ENCODE results near the gene ARHGEF3.

The ARHGEF3 gene

GRCh38 chr3:56813653-56813960, 11.9 kb upstream of the ARHGEF3 start:
- Histone ChIP-seq H3K36me3 (ENCODE audit: control insufficient read depth in 2 of 2, insufficient read depth in 1 of 2, low read length in 2 of 2) (no peaks in the 10 kb centered on the region), H3K9me3 (ENCODE audit: control insufficient read depth, insufficient read depth, low read depth, low read length) (no peaks in the 10 kb centered on the region), H3K4me1 (ENCODE audit: control insufficient read depth, insufficient read depth, low read length) (peaks cover 30% of the 10 kb centered on the region), H3K27ac (ENCODE audit: extremely low read depth, low read depth, low read length) (no peak overlapping the region), H3K4me3 (ENCODE audit: low read depth, low read length) (no peak overlapping the region)
- POLR2A ChIA-PET = no interaction called here
- peak; percentile 7; the same call in 1 of the 2 replicates for TF ChIP-seq WT1 (tag by site-specific recombination; IDR thresholded peaks at IDR 0.05)
- no peak for TF ChIP-seq MYNN (tag by site-specific recombination; IDR thresholded peaks at IDR 0.05; ENCODE audit: borderline replicate concordance)
- no peak for TF ChIP-seq ZNF148 (tag by site-specific recombination; IDR thresholded peaks at IDR 0.05; ENCODE audit: borderline replicate concordance)
- no peak for TF ChIP-seq ZNF548 (tag by site-specific recombination; IDR thresholded peaks at IDR 0.05)
- peak; percentile 75 for TF ChIP-seq ZNF335 (tag by site-specific recombination; conservative IDR thresholded peaks at IDR 0.05)
- TF ChIP-seq, protein P1, sequence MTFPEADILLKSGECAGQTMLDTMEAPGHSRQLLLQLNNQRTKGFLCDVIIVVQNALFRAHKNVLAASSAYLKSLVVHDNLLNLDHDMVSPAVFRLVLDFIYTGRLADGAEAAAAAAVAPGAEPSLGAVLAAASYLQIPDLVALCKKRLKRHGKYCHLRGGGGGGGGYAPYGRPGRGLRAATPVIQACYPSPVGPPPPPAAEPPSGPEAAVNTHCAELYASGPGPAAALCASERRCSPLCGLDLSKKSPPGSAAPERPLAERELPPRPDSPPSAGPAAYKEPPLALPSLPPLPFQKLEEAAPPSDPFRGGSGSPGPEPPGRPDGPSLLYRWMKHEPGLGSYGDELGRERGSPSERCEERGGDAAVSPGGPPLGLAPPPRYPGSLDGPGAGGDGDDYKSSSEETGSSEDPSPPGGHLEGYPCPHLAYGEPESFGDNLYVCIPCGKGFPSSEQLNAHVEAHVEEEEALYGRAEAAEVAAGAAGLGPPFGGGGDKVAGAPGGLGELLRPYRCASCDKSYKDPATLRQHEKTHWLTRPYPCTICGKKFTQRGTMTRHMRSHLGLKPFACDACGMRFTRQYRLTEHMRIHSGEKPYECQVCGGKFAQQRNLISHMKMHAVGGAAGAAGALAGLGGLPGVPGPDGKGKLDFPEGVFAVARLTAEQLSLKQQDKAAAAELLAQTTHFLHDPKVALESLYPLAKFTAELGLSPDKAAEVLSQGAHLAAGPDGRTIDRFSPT (tag by site-specific recombination; IDR thresholded peaks at IDR 0.05) = no peak
- TF ChIP-seq EGR2 (tag by site-specific recombination; IDR thresholded peaks at IDR 0.05; ENCODE audit: low read depth) = 0 out of 2 replicates have a peak, but pooled peaks have one; percentile 11
- TF ChIP-seq ZNF24 (tag by site-specific recombination; IDR thresholded peaks at IDR 0.05) = no peak
- no peak for TF ChIP-seq ZNF610 (tag by site-specific recombination; IDR thresholded peaks at IDR 0.05; ENCODE audit: borderline replicate concordance)
- TF ChIP-seq ZNF398 (tag by site-specific recombination; IDR thresholded peaks at IDR 0.05) = no peak
- no peak for TF ChIP-seq ZNF248 (tag by site-specific recombination; IDR thresholded peaks at IDR 0.05)
- no peak for TF ChIP-seq ZFP41 (tag by site-specific recombination; IDR thresholded peaks at IDR 0.05; ENCODE audit: borderline replicate concordance)
- CTCF ChIA-PET = interaction anchor here (0.6 to 4.9 kb wide), 3 partner anchors 13 to 175 kb away, joined by 3 to 44 read pairs (median 3); partner anchors contain the start of gene ARHGEF3

GRCh38 chr3:56812754-56813652, 11.3 kb upstream of the ARHGEF3 start:
- Histone ChIP-seq H3K4me1 (ENCODE audit: control insufficient read depth, insufficient read depth, low read length) (peaks cover 30% of the 10 kb centered on the region), H3K27ac (ENCODE audit: extremely low read depth, low read depth, low read length) (no peak overlapping the region), H3K9me3 (ENCODE audit: control insufficient read depth, insufficient read depth, low read depth, low read length) (no peaks in the 10 kb centered on the region), H3K36me3 (ENCODE audit: control insufficient read depth in 2 of 2, insufficient read depth in 1 of 2, low read length in 2 of 2) (no peaks in the 10 kb centered on the region), H3K4me3 (ENCODE audit: low read depth, low read length) (no peak overlapping the region)
- ChIA-PET POLR2A (no interaction called here), CTCF (interaction anchor here (1.2 to 4.9 kb wide), 3 partner anchors 12 to 176 kb away, joined by 3 to 44 read pairs (median 5); partner anchors contain the start of gene ARHGEF3)
- TF ChIP-seq ZNF398 (tag by site-specific recombination; IDR thresholded peaks at IDR 0.05) (no peak), ZNF341 (tag by site-specific recombination; IDR thresholded peaks at IDR 0.05; ENCODE audit: low read depth) (no peak), ZNF561 (tag by site-specific recombination; IDR thresholded peaks at IDR 0.05; ENCODE audit: borderline replicate concordance) (no peak), GLIS2 (tag by site-specific recombination; IDR thresholded peaks at IDR 0.05) (no peak), ZNF391 (tag by site-specific recombination; IDR thresholded peaks at IDR 0.05; ENCODE audit: borderline replicate concordance, low read depth) (no peak), ZNF830 (tag by site-specific recombination; IDR thresholded peaks at IDR 0.05; ENCODE audit: low read depth) (no peak), ZNF114 (tag by site-specific recombination; IDR thresholded peaks at IDR 0.05) (no peak), ZNF707 (tag by site-specific recombination; IDR thresholded peaks at IDR 0.05) (no peak), ZNF16 (tag by site-specific recombination; IDR thresholded peaks at IDR 0.05; ENCODE audit: low read depth) (no peak), ZNF692 (tag by site-specific recombination; IDR thresholded peaks at IDR 0.05) (no peak)
- TF ChIP-seq, protein P2, sequence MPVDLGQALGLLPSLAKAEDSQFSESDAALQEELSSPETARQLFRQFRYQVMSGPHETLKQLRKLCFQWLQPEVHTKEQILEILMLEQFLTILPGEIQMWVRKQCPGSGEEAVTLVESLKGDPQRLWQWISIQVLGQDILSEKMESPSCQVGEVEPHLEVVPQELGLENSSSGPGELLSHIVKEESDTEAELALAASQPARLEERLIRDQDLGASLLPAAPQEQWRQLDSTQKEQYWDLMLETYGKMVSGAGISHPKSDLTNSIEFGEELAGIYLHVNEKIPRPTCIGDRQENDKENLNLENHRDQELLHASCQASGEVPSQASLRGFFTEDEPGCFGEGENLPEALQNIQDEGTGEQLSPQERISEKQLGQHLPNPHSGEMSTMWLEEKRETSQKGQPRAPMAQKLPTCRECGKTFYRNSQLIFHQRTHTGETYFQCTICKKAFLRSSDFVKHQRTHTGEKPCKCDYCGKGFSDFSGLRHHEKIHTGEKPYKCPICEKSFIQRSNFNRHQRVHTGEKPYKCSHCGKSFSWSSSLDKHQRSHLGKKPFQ (tag by site-specific recombination; IDR thresholded peaks at IDR 0.05) = no peak

Measured in HEK293 (cell line).